Parathyroid adenoma (tissue), 2 donors: ENCODE measurements around the gene SUN2.

Source experiments
- H2AFZ ChIP-seq: fragments of 300-600 bp; sonication (generic); one replicate; pipeline ENCODE4 v1.7.0; 2017; ENCODE audit warnings: antibody characterized with exemption, mild to moderate bottlenecking
- H3K27ac ChIP-seq: fragments of 300-600 bp; sonication (generic); one replicate; pipeline ENCODE4 v1.7.0; 2017
- H3K27me3 ChIP-seq: fragments of 300-600 bp; sonication (generic); one replicate; pipeline ENCODE4 v1.7.0; 2017; ENCODE audit warnings: low read length; ENCODE audit not compliant: control insufficient read depth, insufficient read depth
- H3K36me3 ChIP-seq: fragments of 300-600 bp; sonication (generic); one replicate; pipeline ENCODE4 v1.7.0; 2017; ENCODE audit warnings: low read length; ENCODE audit not compliant: control insufficient read depth, insufficient read depth
- H3K4me1 ChIP-seq: fragments of 300-600 bp; sonication (generic); one replicate; pipeline ENCODE4 v1.7.0; 2017; ENCODE audit warnings: control low read depth
- H3K4me2 ChIP-seq: fragments of 300-600 bp; sonication (generic); one replicate; pipeline ENCODE4 v1.7.0; 2017; ENCODE audit warnings: low read length
- H3K4me3 ChIP-seq: fragments of 300-600 bp; sonication (generic); one replicate; pipeline ENCODE4 v1.7.0; 2017; ENCODE audit warnings: low read depth, low read length
- H3K79me2 ChIP-seq: fragments of 300-600 bp; sonication (generic); one replicate; pipeline ENCODE4 v1.7.0; 2017; ENCODE audit warnings: control low read depth
- H3K9ac ChIP-seq: fragments of 300-600 bp; sonication (generic); one replicate; pipeline ENCODE4 v1.7.0; 2017; ENCODE audit warnings: mild to moderate bottlenecking
- H3K9me3 ChIP-seq: fragments of 300-600 bp; sonication (generic); one replicate; pipeline ENCODE4 v1.7.0; 2017; ENCODE audit warnings: low read length; ENCODE audit not compliant: control insufficient read depth
- TF ChIP-seq, protein P1 (sequence below): fragments of 300-600 bp; sonication (generic); IDR thresholded peaks from one replicate; pipeline ENCODE4 v1.7.0; 2017; ENCODE audit warnings: antibody characterized with exemption, mild to moderate bottlenecking
- donor health status: primary hyperparathyroidism.

Gene SUN2

DNA sequence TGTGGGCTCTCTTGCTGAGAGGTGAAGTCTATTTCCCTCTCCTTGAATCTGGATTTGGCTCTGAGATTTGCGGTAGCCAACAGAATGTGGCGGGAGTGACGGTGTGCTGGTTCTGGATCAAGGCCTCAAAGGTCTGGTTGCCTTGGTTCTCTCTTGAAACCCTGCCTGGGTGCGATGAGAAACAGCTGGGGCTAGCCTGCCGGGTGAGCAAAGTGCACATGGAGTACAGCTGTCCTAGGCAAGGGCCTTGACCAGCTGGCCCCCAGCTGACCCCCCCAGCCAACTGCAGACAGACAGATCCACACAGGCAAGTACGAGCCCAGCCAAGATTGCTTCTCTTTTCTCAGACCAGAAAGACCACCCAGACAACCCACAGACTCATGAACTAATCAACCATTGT lies 10.8 kb downstream of the SUN2 start:
- Histone ChIP-seq H3K4me3 (no peak overlapping the region), H3K79me2 (no peaks in the 10 kb centered on the region), H3K36me3 (no peaks in the 10 kb centered on the region), H3K9ac (no peak overlapping the region), H3K9me3 (no peaks in the 10 kb centered on the region), H3K4me2 (no peak overlapping the region), H3K27me3 (no peaks in the 10 kb centered on the region), H2AFZ (no peak overlapping the region), H3K27ac (no peak overlapping the region), H3K4me1 (no peaks in the 10 kb centered on the region)
- TF ChIP-seq, protein P1, sequence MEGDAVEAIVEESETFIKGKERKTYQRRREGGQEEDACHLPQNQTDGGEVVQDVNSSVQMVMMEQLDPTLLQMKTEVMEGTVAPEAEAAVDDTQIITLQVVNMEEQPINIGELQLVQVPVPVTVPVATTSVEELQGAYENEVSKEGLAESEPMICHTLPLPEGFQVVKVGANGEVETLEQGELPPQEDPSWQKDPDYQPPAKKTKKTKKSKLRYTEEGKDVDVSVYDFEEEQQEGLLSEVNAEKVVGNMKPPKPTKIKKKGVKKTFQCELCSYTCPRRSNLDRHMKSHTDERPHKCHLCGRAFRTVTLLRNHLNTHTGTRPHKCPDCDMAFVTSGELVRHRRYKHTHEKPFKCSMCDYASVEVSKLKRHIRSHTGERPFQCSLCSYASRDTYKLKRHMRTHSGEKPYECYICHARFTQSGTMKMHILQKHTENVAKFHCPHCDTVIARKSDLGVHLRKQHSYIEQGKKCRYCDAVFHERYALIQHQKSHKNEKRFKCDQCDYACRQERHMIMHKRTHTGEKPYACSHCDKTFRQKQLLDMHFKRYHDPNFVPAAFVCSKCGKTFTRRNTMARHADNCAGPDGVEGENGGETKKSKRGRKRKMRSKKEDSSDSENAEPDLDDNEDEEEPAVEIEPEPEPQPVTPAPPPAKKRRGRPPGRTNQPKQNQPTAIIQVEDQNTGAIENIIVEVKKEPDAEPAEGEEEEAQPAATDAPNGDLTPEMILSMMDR: no peak

DNA sequence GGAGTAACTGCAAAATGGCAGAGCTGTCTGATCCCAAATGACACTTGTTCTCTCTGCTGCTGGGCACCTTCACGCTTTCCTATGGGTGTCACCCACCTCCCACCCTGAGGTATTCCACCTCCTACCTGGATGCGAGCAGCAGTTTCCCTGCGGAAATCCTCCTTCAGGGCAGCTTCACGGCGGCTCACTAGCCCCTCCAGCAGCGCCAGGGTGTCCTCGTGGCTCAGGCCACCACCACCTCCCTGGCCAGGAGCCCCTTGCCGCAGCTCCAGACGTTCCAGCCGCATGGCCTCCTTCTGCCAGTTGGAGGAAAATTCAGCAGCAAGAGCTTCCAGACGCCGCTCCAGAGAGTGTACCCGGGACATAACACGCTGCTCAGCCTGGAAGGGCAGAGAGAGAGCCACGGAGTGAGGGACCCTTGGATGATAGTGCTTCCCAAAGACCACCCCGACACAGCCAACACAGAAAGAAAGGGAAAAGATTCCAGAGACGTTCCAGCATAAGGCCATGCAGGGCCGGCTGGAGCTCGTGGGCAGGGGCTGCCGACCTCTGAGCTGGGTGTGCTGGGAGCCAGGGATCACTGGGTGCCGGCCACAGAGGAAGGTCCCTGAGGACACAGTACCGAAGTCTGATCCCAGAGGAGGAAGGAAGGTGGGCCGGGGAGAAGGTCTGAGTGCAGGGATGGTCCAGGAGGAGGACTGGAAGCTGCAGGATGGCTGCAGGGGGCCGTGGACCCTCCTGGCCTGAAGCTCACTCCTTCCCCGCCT lies 13.4 kb downstream of the SUN2 start:
- Histone ChIP-seq H3K9ac (no peak overlapping the region), H3K27ac (no peak overlapping the region)

DNA sequence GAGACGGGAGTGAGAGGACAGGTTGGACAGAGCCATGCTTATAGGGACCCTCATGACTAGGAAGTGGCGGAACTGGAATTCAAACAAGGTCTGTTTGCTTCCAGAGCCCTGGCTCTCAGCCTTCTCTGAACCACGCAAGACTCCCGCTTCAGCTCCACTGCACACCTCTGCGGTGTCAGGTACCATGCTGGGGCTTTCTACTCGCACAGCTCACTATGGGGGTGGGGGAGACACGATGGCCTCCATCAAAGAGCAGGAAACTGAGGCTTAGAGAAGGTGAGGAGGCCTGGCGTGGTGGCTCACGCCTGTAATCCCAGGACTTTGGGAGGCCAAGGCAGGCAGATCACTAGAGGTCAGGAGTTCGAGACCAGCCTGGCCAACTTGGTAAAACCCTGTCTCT lies 14.2 kb downstream of the SUN2 start:
- Histone ChIP-seq H3K9ac (no peak overlapping the region), H3K27me3 (no peaks in the 10 kb centered on the region), H3K4me1 (no peaks in the 10 kb centered on the region), H3K27ac (no peak overlapping the region), H3K4me2 (no peak overlapping the region), H2AFZ (no peak overlapping the region), H3K9me3 (no peaks in the 10 kb centered on the region), H3K4me3 (no peak overlapping the region), H3K79me2 (no peaks in the 10 kb centered on the region), H3K36me3 (no peaks in the 10 kb centered on the region)
- TF ChIP-seq, protein P1: no peak

More for the DNA sequence above, 13.4 kb downstream of the SUN2 start:
- H3K79me2 ChIP-seq: no peaks in the 10 kb centered on the region
- no peaks in the 10 kb centered on the region for H3K4me1 ChIP-seq
- no peak overlapping the region for H3K4me3 ChIP-seq
- H3K9me3 ChIP-seq: no peaks in the 10 kb centered on the region
- H3K4me2 ChIP-seq: no peak overlapping the region
- no peaks in the 10 kb centered on the region for H3K27me3 ChIP-seq
- no peaks in the 10 kb centered on the region for H3K36me3 ChIP-seq
- no peak overlapping the region for H2AFZ ChIP-seq
- TF ChIP-seq, protein P1: no peak

DNA sequence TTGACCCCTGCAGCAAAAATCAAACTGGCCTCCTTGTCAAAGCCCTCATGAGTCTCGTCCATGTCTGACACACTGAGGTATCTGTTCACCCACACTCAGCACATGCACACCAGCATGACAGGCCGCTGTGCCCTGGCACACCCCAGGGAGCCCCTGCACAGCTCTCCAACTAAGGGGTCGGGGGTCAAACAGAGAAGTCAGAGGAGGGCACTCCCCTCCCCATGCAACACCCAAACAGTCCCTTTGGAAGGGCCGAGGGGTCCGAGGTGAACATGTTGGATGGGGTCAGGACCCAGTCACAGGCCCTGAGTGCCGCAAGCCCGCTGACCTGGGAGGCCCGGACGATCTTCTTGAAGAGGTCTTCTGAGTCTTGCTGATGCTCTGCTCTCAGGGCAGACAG lies 14.6 kb downstream of the SUN2 start:
- H3K27me3 ChIP-seq: no peaks in the 10 kb centered on the region

More for the DNA sequence above, 14.6 kb downstream of the SUN2 start:
- H3K4me3 ChIP-seq: no peak overlapping the region
- no peak overlapping the region for H3K4me2 ChIP-seq
- no peaks in the 10 kb centered on the region for H3K79me2 ChIP-seq
- H2AFZ ChIP-seq: no peak overlapping the region
- no peaks in the 10 kb centered on the region for H3K4me1 ChIP-seq
- H3K36me3 ChIP-seq: no peaks in the 10 kb centered on the region
- no peak overlapping the region for H3K27ac ChIP-seq
- TF ChIP-seq, protein P1: no peak
- no peak overlapping the region for H3K9ac ChIP-seq
- H3K9me3 ChIP-seq: no peaks in the 10 kb centered on the region
